Ishikawa (cell line): ENCODE data around the gene DSTYK.

Experiments used
- EP300 ChIP-seq: IDR thresholded peaks from 2 replicates; pipeline ENCODE4 v1.6.1; 2012; ENCODE audit warnings: borderline replicate concordance
- RAD21 ChIP-seq: IDR thresholded peaks from 2 replicates; pipeline ENCODE4 v1.6.1; 2012; ENCODE audit warnings: low read depth

DNA sequence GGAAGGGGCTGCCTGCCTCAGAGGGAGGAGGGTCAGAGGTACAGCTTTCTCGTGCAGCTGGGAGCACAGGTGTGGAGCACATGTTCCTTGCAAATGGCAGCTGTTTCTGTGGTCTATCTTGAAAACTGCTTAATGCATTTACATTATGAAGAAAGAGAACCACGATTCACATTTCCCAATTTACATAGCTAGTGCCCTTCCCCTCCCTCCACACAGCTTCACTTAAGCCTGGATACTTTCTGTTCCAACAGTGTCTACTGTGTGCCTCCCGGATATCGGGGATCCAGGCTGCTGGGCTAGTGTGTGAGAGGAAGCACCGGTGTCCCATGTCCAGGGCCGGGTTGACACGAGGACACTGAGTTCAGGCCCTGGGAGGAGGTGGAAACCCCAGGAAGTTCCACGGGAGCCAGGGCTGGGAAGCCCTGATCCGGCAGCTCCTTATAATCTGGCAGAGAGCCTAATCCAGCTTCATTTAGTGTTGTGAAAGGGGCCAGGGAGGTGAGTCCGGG lies 47.9 kb upstream of the DSTYK start:
- TF ChIP-seq RAD21 (no peak), EP300 (no peak)
